Fibroblast of mammary gland (primary cell): ENCODE data around the gene COX7A2.

Experiments
- DNase-seq: peaks from one replicate; pipeline ENCODE4 v3.0.0-alpha.2; 2010; ENCODE audit warnings: low read depth
- H3K4me3 ChIP-seq: 2 replicates; pipeline ENCODE4 v1.5.1; 2011; ENCODE audit warnings: low read depth, mild to moderate bottlenecking, low read length, moderate library complexity; ENCODE audit not compliant: control insufficient read depth
- TF ChIP-seq, protein P1 (sequence below): conservative IDR thresholded peaks from 2 replicates; pipeline ENCODE4 v1.5.1; 2011; ENCODE audit warnings: low read depth, low read length, inconsistent platforms; ENCODE audit not compliant: control insufficient read depth, insufficient read depth

The COX7A2 gene

DNA sequence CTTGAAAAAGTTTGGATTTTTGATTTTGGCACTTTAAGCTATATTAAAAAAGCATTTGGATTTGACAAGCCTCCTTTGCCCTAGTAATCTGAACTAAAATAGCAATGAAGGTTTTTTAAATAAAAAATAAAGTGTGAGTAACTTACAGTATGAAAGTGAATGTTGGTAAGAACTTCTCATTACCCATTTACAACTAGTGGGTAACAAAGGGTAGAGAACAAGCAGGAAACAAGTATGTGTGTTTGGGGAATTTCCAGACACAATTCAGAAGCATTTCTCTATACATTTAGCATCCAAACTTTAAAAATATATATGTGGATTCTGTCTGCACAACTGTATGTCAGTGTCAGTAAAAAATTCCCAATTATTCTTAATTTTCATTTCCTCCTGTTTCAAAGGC lies 38.1 kb upstream of the COX7A2 start:
- TF ChIP-seq, protein P1, sequence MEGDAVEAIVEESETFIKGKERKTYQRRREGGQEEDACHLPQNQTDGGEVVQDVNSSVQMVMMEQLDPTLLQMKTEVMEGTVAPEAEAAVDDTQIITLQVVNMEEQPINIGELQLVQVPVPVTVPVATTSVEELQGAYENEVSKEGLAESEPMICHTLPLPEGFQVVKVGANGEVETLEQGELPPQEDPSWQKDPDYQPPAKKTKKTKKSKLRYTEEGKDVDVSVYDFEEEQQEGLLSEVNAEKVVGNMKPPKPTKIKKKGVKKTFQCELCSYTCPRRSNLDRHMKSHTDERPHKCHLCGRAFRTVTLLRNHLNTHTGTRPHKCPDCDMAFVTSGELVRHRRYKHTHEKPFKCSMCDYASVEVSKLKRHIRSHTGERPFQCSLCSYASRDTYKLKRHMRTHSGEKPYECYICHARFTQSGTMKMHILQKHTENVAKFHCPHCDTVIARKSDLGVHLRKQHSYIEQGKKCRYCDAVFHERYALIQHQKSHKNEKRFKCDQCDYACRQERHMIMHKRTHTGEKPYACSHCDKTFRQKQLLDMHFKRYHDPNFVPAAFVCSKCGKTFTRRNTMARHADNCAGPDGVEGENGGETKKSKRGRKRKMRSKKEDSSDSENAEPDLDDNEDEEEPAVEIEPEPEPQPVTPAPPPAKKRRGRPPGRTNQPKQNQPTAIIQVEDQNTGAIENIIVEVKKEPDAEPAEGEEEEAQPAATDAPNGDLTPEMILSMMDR: no peak
- no peak for DNase-seq
- H3K4me3 ChIP-seq: peak overlapping the region; percentile 93

DNA sequence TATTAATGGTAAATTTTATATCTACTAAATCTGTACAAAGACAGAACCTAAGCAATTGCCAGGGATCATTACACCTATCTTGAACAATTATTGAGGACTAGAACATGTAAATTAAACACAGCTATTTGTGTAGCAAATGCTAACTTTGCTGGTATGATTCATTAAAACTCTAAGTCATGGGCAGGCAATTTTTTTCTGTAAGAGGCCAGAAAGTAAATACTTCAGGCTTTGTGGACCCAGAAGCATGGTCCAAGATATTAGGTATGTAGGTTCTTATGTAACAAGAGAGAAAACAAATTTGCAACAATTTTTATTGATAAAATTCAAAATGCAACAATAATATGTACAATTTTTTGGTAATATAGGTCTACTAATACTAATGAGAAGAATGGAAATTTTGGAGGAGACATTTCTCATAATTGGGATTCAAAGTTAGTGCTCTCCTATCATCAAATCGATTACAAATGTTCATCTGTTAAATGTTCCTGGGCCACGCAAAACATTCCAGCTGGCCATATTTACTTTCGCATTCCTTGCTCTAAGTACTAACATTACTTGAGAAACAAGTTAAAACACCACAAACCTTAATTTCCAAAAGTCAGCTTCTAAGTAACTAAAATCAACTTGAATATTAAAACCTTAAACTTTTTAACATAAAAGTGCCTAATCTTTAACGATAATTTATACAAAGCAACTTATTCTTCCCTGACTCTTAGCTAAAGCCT lies 36.7 kb upstream of the COX7A2 start:
- peak overlapping the region; percentile 20 for H3K4me3 ChIP-seq
- TF ChIP-seq, protein P1: no peak
- peak; percentile 49 for DNase-seq

DNA sequence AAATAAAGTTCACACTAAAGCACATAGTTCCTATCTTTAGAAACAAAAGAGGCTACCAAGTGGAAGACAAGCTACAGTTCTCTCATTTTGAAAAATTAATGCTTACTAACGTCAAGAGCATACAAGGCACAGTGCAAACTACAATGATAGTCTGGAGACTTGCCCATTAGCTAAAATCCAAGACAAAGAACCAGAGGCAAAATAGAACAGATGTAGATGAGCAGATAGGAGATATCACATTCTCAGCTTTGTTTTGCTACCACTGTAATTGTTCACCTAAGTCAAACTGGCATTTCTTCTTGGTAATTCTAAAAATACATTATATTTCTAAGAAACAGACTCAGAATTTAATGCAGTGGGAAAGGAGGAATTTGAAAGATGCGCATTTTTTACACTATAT lies 35.8 kb upstream of the COX7A2 start:
- no peak overlapping the region for H3K4me3 ChIP-seq
- no peak for DNase-seq
- TF ChIP-seq, protein P1: no peak

DNA sequence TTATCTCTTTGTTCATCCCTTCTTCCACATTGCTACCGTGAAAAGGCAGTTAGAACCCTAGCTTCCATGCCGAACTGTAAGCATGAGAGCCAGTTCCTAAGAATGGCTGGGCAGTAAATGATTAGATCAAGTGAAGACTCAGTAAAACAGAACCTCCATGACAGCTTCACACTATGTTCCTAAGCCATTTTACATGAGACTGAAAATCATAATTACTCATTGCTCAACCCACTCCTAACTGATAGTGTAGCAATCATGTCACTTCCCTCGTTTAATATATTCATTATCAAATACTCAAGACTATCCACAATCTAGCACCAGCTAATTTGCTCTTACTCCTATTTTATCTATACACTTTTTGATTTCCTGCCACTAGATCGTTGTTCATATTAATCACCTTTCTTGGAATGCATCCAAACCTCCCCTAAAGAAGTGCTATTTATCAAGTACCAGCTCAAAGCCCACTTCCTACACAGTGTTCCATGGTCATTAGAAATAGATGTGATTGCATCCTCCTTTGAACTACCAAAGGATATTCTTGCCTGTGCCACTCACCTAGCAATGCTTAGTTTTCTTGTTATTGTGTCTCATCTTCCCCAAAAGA lies 35.0 kb upstream of the COX7A2 start:
- peak; percentile 47 for DNase-seq
- TF ChIP-seq, protein P1: no peak
- H3K4me3 ChIP-seq: no peak overlapping the region

DNA sequence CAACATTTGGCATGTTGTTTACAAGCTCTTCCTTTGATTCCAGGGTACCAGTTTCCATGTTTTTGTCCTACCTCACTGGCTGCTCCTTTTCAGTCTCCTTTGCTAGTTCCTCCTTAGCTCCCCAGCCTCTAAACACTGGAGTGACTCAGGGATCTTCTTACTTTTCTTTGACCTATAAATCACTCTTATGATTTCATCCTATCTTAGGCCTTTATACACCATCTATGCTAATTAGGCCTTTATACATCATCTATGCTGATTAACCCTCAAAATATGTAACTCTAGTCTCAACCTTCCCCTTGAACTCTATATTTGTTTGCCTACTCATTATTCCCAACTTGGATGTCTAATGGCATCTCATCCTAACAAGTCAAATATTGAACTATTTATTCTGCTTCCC lies 31.5 kb upstream of the COX7A2 start:
- TF ChIP-seq, protein P1: no peak
- peak; percentile 94 for DNase-seq
- H3K4me3 ChIP-seq: no peak overlapping the region

DNA sequence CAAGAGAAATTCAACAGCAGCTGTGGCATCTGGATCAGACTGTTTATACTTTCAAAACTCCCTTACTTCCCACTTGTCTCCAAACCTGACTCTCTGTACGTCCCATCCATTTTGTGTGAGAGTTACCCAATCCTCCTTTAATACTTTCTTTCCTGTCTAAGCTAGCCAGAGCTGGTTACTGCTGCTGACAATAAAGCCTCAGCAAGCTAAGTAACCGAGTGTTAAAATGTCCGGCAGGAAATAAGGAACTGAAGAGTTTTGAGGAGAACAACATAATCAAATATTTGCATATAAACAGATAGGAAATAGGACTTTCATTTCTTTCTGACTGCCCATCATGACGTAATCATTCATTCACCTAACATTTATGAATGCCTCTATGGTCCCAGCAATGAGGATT lies 29.4 kb upstream of the COX7A2 start:
- TF ChIP-seq, protein P1: no peak
- no peak overlapping the region for H3K4me3 ChIP-seq
- DNase-seq: no peak
